Panc1 (cell line): ENCODE data around the gene ZNF620.

Experiments
- POLR2AphosphoS5 ChIP-seq: IDR thresholded peaks from 2 replicates; pipeline ENCODE4 v1.6.1; 2012; ENCODE audit warnings: mild to moderate bottlenecking, low read depth, low read length, moderate library complexity
- SIN3A ChIP-seq: IDR thresholded peaks from 2 replicates; pipeline ENCODE4 v1.6.1; 2012; ENCODE audit warnings: low read depth, mild to moderate bottlenecking, low read length, moderate library complexity, borderline replicate concordance; ENCODE audit not compliant: insufficient read depth
- TCF7L2 ChIP-seq: IDR thresholded peaks from 2 replicates; pipeline ENCODE4 v1.6.1; 2011; ENCODE audit warnings: mild to moderate bottlenecking, low read depth, low read length, inconsistent platforms
- TF ChIP-seq, protein P1 (sequence below): fragments of 450-650 bp; IDR thresholded peaks from 2 replicates; pipeline ENCODE4 v1.5.1; 2017; ENCODE audit warnings: mild to moderate bottlenecking
- TF ChIP-seq, protein P2 (sequence below), 2 experiments: IDR thresholded peaks; 2 replicates each; pipeline ENCODE4 v1.6.1; 2011 to 2012; ENCODE audit warnings: low read depth in 2 of 2, control low read depth in 1 of 2, low read length in 1 of 2, mild to moderate bottlenecking in 1 of 2, moderate library complexity in 1 of 2; ENCODE audit not compliant: insufficient read depth in 1 of 2

GRCh38 chr3:40524222-40524567 lies 18.4 kb downstream of the ZNF620 start:
- TF ChIP-seq, protein P1, sequence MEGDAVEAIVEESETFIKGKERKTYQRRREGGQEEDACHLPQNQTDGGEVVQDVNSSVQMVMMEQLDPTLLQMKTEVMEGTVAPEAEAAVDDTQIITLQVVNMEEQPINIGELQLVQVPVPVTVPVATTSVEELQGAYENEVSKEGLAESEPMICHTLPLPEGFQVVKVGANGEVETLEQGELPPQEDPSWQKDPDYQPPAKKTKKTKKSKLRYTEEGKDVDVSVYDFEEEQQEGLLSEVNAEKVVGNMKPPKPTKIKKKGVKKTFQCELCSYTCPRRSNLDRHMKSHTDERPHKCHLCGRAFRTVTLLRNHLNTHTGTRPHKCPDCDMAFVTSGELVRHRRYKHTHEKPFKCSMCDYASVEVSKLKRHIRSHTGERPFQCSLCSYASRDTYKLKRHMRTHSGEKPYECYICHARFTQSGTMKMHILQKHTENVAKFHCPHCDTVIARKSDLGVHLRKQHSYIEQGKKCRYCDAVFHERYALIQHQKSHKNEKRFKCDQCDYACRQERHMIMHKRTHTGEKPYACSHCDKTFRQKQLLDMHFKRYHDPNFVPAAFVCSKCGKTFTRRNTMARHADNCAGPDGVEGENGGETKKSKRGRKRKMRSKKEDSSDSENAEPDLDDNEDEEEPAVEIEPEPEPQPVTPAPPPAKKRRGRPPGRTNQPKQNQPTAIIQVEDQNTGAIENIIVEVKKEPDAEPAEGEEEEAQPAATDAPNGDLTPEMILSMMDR: no peak
- no peak for TF ChIP-seq POLR2AphosphoS5
- TF ChIP-seq, protein P2, sequence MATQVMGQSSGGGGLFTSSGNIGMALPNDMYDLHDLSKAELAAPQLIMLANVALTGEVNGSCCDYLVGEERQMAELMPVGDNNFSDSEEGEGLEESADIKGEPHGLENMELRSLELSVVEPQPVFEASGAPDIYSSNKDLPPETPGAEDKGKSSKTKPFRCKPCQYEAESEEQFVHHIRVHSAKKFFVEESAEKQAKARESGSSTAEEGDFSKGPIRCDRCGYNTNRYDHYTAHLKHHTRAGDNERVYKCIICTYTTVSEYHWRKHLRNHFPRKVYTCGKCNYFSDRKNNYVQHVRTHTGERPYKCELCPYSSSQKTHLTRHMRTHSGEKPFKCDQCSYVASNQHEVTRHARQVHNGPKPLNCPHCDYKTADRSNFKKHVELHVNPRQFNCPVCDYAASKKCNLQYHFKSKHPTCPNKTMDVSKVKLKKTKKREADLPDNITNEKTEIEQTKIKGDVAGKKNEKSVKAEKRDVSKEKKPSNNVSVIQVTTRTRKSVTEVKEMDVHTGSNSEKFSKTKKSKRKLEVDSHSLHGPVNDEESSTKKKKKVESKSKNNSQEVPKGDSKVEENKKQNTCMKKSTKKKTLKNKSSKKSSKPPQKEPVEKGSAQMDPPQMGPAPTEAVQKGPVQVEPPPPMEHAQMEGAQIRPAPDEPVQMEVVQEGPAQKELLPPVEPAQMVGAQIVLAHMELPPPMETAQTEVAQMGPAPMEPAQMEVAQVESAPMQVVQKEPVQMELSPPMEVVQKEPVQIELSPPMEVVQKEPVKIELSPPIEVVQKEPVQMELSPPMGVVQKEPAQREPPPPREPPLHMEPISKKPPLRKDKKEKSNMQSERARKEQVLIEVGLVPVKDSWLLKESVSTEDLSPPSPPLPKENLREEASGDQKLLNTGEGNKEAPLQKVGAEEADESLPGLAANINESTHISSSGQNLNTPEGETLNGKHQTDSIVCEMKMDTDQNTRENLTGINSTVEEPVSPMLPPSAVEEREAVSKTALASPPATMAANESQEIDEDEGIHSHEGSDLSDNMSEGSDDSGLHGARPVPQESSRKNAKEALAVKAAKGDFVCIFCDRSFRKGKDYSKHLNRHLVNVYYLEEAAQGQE (IDR thresholded peaks at IDR 0.05; ENCODE audit: insufficient read depth in 1 of 2, low read depth in 2 of 2, low read length in 1 of 2): no peak
- no peak for TF ChIP-seq SIN3A
- no peak for TF ChIP-seq TCF7L2
